Measurements from ENCODE around the gene TSPAN3.
A peak's percentile ranks its signal among the peaks of the same experiment; 100 is the strongest.

The TSPAN3 gene

DNA sequence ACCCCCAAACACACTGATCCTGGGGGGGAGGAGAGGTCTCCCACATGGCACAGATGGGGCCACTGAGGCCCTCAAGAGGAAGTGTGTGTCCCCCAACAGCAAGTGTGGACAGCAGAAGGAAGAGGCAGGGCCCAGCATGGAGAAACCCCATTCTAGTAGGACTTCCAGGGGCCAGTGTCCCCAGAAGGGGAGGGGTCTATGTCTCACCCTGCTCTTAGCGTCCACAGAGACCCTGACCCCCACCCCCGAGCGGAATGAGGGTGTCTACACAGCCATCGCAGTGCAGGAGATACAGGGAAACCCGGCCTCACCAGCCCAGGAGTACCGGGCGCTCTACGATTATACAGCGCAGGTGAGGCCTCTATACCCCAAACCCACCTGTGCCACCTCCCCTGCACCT, 35.3 kb downstream of the TSPAN3 start:
- Histone ChIP-seq H3K9ac (ENCODE audit: low read length) (no peak overlapping the region), H3K9me3 (ENCODE audit: control insufficient read depth, low read length) (no peaks in the 10 kb centered on the region)

DNA sequence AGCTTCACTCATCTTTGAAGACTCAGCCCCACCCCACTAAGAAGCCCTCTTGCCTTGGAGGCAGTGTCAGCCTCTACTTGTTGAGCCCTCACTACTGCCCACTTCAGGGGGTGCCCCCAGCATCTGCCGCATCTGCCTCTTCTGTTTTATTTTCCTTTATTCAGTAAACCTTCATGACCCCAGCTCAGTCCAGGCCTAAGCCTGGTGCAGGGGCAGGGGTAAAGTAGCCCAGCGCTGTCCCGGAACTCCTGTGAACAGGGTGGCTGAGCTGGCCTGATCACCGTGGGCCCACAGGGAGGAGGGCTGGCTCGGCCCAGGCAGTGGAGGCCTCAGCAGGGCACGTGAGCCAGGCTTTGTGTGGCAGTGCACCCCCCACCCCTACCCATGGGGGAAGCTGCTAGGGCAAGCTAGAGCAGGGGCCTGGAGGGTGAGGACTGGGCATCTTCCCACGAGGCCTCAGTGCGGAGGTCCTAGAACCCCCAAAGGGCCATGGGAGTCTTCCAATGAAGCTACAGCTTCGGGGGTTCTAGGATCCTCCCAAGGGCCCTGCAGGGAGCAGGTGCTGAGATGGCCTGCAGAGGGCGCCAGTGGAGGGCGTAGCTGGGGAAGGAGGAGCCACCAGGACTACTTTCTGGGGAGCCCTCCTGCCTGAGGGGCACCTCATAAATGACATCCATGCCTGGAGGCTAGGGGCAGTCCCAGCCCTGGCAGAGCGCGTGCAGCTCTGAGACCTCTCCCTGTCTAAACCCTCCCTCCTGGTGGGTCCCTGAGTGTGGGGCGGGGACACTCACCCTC, 36.0 kb downstream of the TSPAN3 start:
- H3K4me3 ChIP-seq (ENCODE audit: low read length): no peak overlapping the region
- H3K9ac ChIP-seq (ENCODE audit: low read length): peak overlapping the region; percentile 7
- H3K4me1 ChIP-seq (ENCODE audit: control insufficient read depth, insufficient read depth, low read length): peaks cover 42% of the 10 kb centered on the region
- peaks cover 17% of the 10 kb centered on the region for H3K27me3 ChIP-seq (ENCODE audit: control insufficient read depth, insufficient read depth, low read length)
- no peaks in the 10 kb centered on the region for H3K9me3 ChIP-seq (ENCODE audit: control insufficient read depth, low read length)
- H3K36me3 ChIP-seq (ENCODE audit: control insufficient read depth, insufficient read depth, low read length): peaks cover 18% of the 10 kb centered on the region

More for the DNA sequence above, 35.3 kb downstream of the TSPAN3 start:
- Histone ChIP-seq H3K36me3 (ENCODE audit: control insufficient read depth, insufficient read depth, low read length) (peaks cover 18% of the 10 kb centered on the region), H3K27me3 (ENCODE audit: control insufficient read depth, insufficient read depth, low read length) (peaks cover 14% of the 10 kb centered on the region), H3K4me3 (ENCODE audit: low read length) (no peak overlapping the region), H3K4me1 (ENCODE audit: control insufficient read depth, insufficient read depth, low read length) (peaks cover 37% of the 10 kb centered on the region)

DNA sequence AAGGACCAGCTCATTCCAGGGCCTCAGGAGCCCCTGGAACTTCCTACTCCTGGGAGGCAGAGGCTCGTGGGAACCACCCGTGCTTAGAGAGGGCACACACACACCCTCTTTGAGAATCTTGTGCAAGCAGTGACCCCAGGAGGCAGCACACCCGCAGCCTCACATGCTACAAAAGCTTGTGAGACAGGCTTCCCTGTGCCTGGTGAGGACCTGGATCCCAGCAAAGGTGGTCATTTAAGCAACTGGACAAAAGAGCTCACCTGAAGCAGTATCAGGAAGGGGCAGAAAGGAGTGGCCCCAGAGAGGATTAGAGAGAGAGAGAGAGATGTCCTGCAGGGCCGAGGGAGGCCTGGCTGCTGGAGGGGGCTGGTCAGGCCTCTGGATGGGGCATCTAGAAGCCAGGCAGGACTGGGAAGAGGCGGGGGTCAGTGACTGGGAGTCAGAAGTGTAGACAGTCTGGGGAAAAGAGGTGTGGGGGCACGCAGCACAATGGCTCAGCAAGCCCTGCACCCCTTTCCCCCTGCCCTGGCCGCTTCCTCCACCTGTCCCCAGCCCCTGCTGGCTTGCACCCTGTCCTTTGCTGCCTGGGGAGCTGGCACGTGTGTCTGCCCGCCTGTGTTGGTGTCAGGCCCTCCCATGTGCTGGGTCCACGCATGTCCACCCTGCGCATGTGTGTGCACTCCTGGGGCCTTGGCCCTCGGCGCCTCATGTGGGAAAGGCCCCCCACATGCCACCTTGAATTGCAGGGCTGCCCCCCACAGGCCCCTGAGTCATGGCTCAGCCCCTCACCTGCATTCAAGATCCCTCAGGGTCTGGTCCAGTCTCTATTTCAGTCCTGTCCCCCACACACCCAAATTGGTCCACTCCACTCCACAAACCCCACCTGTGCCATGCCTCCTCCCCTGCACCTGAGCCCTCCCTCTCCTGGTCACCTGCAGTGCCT, 36.9 kb downstream of the TSPAN3 start:
- Histone ChIP-seq H3K36me3 (ENCODE audit: control insufficient read depth, insufficient read depth, low read length) (peaks cover 18% of the 10 kb centered on the region), H3K4me3 (ENCODE audit: low read length) (no peak overlapping the region), H3K4me1 (ENCODE audit: control insufficient read depth, insufficient read depth, low read length) (peaks cover 49% of the 10 kb centered on the region), H3K9me3 (ENCODE audit: control insufficient read depth, low read length) (no peaks in the 10 kb centered on the region), H3K27me3 (ENCODE audit: control insufficient read depth, insufficient read depth, low read length) (peaks cover 19% of the 10 kb centered on the region), H3K9ac (ENCODE audit: low read length) (peak overlapping the region; percentile 7)

DNA sequence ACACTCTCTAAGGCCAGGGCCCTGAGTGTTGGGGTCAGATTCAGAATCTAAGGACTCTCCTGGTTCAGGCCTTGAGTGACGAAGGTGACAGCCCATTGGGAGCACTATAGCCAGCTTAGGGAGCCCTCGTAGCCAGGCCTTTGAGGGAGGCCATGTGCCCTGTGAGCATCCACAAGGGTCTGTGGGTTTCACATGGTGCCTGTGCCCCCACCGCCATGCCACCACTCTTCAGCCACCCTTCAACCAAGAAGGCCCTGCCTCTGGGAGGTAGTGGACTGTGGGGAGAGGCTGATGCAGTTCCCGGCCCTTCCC, 37.5 kb downstream of the TSPAN3 start:
- H3K27me3 ChIP-seq (ENCODE audit: control insufficient read depth, insufficient read depth, low read length): peaks cover 25% of the 10 kb centered on the region
- H3K9me3 ChIP-seq (ENCODE audit: control insufficient read depth, low read length): no peaks in the 10 kb centered on the region
- no peak overlapping the region for H3K9ac ChIP-seq (ENCODE audit: low read length)
- H3K36me3 ChIP-seq (ENCODE audit: control insufficient read depth, insufficient read depth, low read length): peaks cover 18% of the 10 kb centered on the region
- peaks cover 55% of the 10 kb centered on the region for H3K4me1 ChIP-seq (ENCODE audit: control insufficient read depth, insufficient read depth, low read length)
- no peak overlapping the region for H3K4me3 ChIP-seq (ENCODE audit: low read length)

DNA sequence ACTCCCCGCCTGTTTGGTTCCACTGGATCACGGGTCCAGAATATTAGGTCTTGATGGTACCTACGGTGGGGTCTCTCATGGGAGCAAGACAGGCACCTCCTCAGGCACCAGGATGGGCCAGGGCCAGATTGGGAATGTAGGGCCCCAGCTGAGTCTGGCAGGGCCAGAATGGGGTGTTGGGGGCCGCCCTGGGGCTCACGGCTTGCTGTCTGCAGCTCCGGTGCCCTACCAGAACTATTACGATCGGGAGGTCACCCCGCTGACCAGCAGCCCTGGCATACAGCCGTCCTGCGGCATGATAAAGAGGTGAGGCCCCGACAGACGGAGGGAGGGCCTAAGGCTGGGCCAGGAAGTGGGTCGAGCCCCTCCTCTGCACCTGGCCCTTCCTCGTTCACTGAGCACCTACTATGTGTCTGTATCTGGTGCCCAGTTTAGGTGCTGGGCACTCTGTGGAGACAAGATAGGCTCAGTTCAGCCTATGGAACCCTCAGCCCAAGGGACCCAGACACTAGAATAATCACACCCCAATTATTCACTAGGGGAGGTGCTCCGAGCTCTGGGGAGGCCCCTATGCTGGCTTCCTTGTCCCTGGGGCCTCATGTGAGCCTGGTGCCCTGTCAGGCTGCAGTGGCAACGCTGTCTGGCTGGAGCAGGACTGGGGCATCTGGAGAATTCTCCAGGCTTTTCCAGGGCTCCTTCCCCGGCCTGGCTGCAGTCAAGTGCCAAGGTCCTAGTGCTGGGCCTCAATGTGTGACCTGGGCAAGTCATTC, 38.1 kb downstream of the TSPAN3 start:
- peaks cover 29% of the 10 kb centered on the region for H3K27me3 ChIP-seq (ENCODE audit: control insufficient read depth, insufficient read depth, low read length)
- no peak overlapping the region for H3K9ac ChIP-seq (ENCODE audit: low read length)
- peaks cover 18% of the 10 kb centered on the region for H3K36me3 ChIP-seq (ENCODE audit: control insufficient read depth, insufficient read depth, low read length)
- no peak overlapping the region for H3K4me3 ChIP-seq (ENCODE audit: low read length)
- H3K4me1 ChIP-seq (ENCODE audit: control insufficient read depth, insufficient read depth, low read length): peaks cover 58% of the 10 kb centered on the region
- H3K9me3 ChIP-seq (ENCODE audit: control insufficient read depth, low read length): no peaks in the 10 kb centered on the region

DNA sequence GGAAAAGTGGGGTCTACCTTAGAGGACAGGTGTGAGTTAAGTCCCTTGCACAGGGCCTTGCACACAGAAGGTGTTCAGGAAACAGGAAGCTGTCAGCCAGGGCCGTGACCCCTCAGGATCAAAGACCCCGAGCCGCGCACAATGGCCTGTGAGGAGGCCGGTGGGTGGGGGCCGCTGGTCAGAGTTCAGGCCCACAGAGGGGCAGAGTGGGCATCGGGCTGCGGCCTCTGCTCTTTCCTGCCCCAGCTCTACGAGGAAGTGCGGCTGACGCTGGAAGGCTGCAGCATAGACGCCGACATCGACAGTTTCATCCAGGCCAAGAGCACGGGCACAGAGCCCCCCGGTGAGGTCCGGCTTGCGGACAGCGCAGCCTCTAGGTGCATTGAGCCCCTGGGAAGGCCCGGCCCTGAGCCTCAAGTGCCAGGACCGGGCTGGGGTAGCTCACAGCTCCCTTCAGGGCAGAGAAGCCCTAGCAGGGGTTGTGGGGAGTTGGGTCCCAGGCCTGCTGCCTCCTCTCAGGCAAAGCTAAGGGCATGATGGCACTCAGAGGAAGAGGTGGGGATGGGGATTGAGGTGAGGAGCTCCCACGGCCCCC, 38.8 kb downstream of the TSPAN3 start:
- Histone ChIP-seq H3K36me3 (ENCODE audit: control insufficient read depth, insufficient read depth, low read length) (peaks cover 13% of the 10 kb centered on the region), H3K9ac (ENCODE audit: low read length) (no peak overlapping the region), H3K27me3 (ENCODE audit: control insufficient read depth, insufficient read depth, low read length) (peaks cover 29% of the 10 kb centered on the region), H3K4me3 (ENCODE audit: low read length) (no peak overlapping the region), H3K9me3 (ENCODE audit: control insufficient read depth, low read length) (no peaks in the 10 kb centered on the region), H3K4me1 (ENCODE audit: control insufficient read depth, insufficient read depth, low read length) (peaks cover 54% of the 10 kb centered on the region)

DNA sequence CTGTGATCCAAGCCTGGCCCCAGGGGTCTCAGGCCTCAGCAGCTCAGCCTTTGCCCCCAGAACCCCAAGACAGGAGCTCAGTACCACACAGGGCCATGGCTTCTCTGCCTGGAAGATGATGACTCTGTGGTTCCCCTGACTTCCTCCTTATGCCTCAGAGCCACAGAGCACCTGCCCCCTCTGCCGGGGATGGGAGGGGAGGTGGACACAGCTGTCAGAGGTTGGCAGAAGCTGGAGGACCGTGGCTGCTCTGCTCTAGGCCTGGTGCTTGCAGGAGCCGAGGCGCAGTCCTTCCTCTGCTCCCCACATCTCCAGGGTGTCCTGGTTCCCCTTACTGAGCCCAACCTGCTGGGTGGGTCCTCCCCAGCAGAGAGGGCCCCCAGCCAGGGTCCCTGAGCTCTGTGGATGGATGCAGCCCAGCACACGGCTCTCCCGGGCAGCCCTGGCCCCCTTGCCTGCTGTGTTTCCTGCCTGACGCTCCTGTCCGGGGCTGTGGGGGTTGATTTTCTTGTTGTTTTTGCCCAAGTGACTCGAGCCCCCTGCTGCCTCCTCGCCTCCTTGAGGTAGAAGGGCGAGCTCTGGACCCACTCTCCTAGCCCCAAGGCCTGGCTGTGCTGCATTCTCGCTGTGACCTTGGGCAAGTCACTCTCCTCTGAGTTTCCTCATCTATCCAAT, 39.4 kb downstream of the TSPAN3 start:
- Histone ChIP-seq H3K9ac (ENCODE audit: low read length) (no peak overlapping the region), H3K4me3 (ENCODE audit: low read length) (no peak overlapping the region), H3K4me1 (ENCODE audit: control insufficient read depth, insufficient read depth, low read length) (peaks cover 54% of the 10 kb centered on the region)

DNA sequence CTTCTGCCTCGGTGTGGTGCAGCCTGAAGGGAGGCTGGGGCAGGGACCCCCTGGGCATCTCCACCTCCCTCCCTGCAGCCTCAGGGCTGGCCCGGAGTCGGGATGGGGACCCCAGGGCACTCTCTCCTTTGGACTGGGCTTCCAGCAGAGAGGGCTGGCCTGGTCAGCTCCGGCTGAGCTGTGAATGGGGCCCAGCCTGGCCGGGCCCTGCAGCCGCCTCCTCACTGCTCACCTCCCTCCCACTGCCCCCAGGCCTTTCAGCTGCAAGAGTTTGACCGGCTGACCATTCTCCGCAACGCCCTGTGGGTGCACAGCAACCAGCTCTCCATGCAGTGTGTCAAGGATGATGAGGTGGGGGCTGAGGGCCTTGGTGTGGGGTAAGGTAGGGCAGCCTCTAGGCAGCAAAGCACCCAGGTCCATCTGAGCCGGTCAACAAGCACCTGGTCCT, 40.0 kb downstream of the TSPAN3 start:
- Histone ChIP-seq H3K36me3 (ENCODE audit: control insufficient read depth, insufficient read depth, low read length) (peaks cover 2% of the 10 kb centered on the region), H3K27me3 (ENCODE audit: control insufficient read depth, insufficient read depth, low read length) (peaks cover 29% of the 10 kb centered on the region), H3K9me3 (ENCODE audit: control insufficient read depth, low read length) (no peaks in the 10 kb centered on the region), H3K9ac (ENCODE audit: low read length) (no peak overlapping the region), H3K4me3 (ENCODE audit: low read length) (no peak overlapping the region), H3K4me1 (ENCODE audit: control insufficient read depth, insufficient read depth, low read length) (peaks cover 49% of the 10 kb centered on the region)

More for the DNA sequence above, 39.4 kb downstream of the TSPAN3 start:
- H3K9me3 ChIP-seq (ENCODE audit: control insufficient read depth, low read length): no peaks in the 10 kb centered on the region
- peaks cover 29% of the 10 kb centered on the region for H3K27me3 ChIP-seq (ENCODE audit: control insufficient read depth, insufficient read depth, low read length)
- H3K36me3 ChIP-seq (ENCODE audit: control insufficient read depth, insufficient read depth, low read length): peaks cover 7% of the 10 kb centered on the region

DNA sequence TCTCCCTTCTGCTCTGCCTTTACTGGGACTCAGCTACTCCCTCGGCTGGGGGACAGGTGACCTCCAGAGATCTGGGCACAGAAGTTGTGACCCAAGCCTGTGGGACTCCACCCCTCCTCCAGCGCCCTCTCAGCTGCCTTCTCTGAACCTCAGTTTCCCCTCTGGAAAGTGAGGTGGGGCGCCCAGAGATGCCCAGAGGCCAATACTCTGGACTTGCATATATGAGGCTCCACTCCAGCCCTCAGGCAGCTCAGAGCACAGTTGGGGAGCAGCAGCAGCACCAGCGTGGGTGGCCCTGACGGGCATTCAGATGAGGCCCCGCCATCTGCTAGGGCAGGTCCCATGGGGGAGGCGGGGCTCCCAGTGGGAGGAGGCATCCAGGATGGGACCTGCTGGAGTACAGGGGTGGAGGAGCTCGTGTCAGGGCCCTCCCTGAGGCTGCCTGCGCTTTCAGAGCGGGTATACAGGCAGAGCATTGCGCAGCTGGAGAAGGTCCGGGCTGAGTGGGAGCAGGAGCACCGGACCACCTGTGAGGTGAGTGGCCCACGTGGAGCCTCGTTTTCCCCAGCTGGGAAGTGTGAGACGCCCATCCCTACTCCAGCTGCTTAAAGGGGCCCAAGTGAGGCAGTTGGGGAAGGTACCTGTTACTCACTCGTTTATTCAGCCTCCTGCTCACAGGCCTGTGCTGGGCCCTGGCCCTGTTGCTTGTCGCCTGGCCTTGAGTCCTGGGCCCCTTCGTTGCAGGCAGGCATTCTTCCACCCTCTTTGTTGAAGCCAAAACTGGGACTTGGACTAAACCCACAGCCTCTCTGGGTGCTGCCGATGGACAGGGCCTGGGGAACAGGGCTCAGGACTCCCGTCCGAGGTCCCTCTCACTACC, 40.6 kb downstream of the TSPAN3 start:
- Histone ChIP-seq H3K27me3 (ENCODE audit: control insufficient read depth, insufficient read depth, low read length) (peaks cover 29% of the 10 kb centered on the region), H3K36me3 (ENCODE audit: control insufficient read depth, insufficient read depth, low read length) (no peaks in the 10 kb centered on the region), H3K9ac (ENCODE audit: low read length) (no peak overlapping the region), H3K4me1 (ENCODE audit: control insufficient read depth, insufficient read depth, low read length) (peaks cover 42% of the 10 kb centered on the region), H3K9me3 (ENCODE audit: control insufficient read depth, low read length) (no peaks in the 10 kb centered on the region), H3K4me3 (ENCODE audit: low read length) (no peak overlapping the region)

DNA sequence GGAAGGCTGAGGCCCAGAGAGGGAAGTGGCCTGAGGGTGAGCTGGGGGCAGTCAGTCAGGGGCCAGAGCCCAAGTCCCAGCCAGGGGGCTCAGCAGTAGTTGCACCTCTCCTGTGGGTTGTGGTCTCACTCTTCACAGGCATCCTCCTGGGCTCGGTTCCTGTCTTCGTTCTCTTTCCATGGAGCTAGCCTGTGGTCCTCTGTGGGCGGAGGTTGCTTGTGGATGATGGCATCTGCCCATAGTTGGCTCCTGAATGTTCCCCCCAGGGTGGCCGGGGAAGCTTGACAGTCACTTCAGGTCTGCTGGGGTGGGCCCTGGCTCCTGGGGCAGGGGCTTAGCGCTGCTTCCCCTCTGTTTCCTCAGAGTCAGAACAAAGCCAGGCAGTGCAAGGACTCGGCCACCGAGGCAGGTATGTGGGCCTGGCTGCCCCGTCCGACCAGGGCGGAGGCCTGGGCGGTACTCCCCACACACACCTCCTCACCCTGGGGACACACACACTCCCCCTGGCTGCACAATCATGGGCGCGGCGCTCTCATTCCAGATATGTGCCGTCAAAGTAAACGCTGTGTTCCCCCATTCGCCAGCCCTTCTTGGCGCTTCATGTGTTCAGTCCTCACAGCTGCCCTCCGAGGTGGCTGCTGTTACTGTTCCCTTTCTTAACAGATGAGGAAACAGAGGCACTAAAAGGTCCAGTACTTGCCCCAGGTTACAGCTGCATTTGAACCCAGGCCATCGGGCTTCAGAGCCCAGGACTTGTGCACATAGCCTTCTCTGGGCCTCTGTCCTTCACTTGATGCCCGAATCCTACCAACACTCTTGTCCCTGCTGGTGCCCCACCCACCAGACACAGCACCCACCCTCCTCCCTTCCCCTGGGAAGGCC, 41.5 kb downstream of the TSPAN3 start:
- H3K36me3 ChIP-seq (ENCODE audit: control insufficient read depth, insufficient read depth, low read length): no peaks in the 10 kb centered on the region
- H3K4me1 ChIP-seq (ENCODE audit: control insufficient read depth, insufficient read depth, low read length): peaks cover 33% of the 10 kb centered on the region
- no peaks in the 10 kb centered on the region for H3K9me3 ChIP-seq (ENCODE audit: control insufficient read depth, low read length)
- H3K4me3 ChIP-seq (ENCODE audit: low read length): no peak overlapping the region
- peaks cover 29% of the 10 kb centered on the region for H3K27me3 ChIP-seq (ENCODE audit: control insufficient read depth, insufficient read depth, low read length)
- H3K9ac ChIP-seq (ENCODE audit: low read length): no peak overlapping the region
